ENCODE measurements around the gene ASB8.
"Not testable (repeated sequence)": the region's sequence is repeated elsewhere in the genome, so short reads cannot be mapped to it uniquely, and the experiment has no call there.

ASB8 gene

DNA sequence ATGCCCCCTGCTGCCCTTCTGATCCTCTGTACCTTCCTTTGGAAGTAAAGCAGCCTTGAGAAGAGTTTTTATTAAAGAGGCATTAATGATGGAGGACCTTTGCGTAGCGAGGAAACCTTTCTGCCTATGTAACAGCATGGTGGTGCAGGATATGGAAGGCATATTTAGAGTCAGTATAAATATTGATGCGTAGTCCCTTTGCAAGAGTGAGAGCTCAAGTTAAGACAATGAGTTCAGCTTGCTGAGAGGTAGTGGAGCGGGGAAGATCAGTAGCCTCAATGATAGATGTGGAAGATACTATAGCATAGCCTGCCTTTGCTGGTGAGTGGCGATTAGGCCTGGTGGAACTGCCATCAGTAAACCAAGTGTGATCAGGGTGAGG is 46.0 kb downstream of the ASB8 start:
- H3K27ac ChIP-seq (ENCODE audit: low read length, poor library complexity, severe bottlenecking); H3K23ac ChIP-seq (ENCODE audit: low read length in 2 of 2); H4K8ac ChIP-seq (ENCODE audit: low read length); H2BK12ac ChIP-seq (ENCODE audit: low read length in 2 of 2); H3K9me3 ChIP-seq (ENCODE audit: control insufficient read depth, low read length); H3K4me3 ChIP-seq (ENCODE audit: insufficient read depth in 1 of 2, low read depth in 1 of 2, low read length in 2 of 2); H3K4ac ChIP-seq (ENCODE audit: low read depth in 1 of 2, low read length in 2 of 2); H3K79me1 ChIP-seq (replicated peaks; ENCODE audit: low read length, poor library complexity, severe bottlenecking); H2BK15ac ChIP-seq (ENCODE audit: low read depth, poor library complexity, severe bottlenecking); H3K4me1 ChIP-seq (ENCODE audit: control insufficient read depth, insufficient read depth, low read depth, low read length); H2AK5ac ChIP-seq (ENCODE audit: low read length, severe bottlenecking); H3K14ac ChIP-seq (ENCODE audit: low read length in 2 of 2); H3K36me3 ChIP-seq (ENCODE audit: control insufficient read depth in 1 of 2, insufficient read depth in 2 of 2, low read depth in 1 of 2, low read length in 2 of 2); DNase-seq; H3K9ac ChIP-seq (ENCODE audit: low read length); H2BK5ac ChIP-seq (ENCODE audit: low read depth, low read length, poor library complexity, severe bottlenecking); H2BK120ac ChIP-seq (ENCODE audit: low read depth, low read length); H2AFZ ChIP-seq (ENCODE audit: low read depth, low read length); H3K18ac ChIP-seq (ENCODE audit: low read depth in 1 of 2, low read length in 2 of 2); H4K91ac ChIP-seq (ENCODE audit: low read length); H3K4me2 ChIP-seq (ENCODE audit: low read length, poor library complexity, severe bottlenecking): not testable (repeated sequence)
- 90% methylated on average over 5 of the region's 5 CpGs for WGBS
- H3K27me3 ChIP-seq (ENCODE audit: control insufficient read depth in 1 of 2, insufficient read depth in 1 of 2, low read length in 2 of 2) = peaks cover 7 to 12% of the 10 kb centered on the region in 2 experiments

DNA sequence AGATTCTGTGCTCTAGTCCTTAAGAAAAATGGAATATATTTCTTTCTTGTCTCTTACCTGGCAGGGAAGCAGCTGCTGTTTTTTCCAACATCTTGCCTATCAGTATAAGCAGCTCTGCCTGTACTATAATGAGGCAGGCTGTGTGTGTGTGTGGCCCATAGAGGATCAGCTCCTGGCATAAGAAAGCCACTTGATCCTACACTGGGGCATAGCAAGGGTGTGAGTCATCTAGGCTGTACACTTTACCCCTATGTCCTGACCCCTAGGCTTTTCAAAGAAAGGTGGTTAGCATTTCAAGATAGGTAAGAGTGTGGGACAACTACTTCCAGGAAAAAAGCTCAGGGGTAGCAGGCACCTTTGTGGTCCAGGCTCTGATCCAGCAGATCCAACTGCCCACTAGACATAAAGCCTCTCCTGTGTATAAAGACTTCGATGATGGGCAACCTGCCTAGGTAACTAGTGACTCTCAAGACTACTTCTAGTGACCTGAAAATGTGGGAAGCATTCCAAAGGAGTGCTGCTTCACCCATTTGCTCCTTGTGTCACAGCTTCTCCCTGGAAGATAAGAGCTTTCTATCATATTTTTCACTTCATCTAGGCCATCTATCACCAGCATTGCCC is 46.5 kb downstream of the ASB8 start:
- no peak overlapping the region for H2BK120ac ChIP-seq (ENCODE audit: low read depth, low read length)

DNA sequence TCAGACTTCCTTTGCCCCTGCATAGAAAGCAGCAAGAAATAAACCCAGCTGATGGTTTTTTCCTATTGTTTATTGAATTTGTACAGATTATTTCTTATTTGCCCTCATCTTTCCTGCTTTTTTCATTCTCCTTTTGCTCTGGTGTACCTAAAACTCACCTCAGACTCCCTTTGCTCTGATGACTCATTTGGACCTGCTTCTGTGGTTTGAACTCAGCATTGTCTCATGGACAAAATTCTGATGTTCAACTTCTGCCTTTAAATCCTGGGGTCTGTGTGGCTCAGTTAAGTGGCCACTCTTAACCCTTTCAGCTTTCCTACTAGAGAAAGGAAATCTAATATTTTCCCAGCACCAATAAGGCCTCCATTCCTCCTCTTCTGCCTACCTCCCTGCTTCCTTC is 47.9 kb downstream of the ASB8 start:
- Histone ChIP-seq H3K79me1 (replicated peaks; ENCODE audit: low read length, poor library complexity, severe bottlenecking) (no peaks in the 10 kb centered on the region), H3K36me3 (ENCODE audit: control insufficient read depth in 1 of 2, insufficient read depth in 2 of 2, low read depth in 1 of 2, low read length in 2 of 2) (no peaks in the 10 kb centered on the region), H3K23ac (ENCODE audit: low read length in 2 of 2) (no peak overlapping the region), H3K9ac (ENCODE audit: low read length) (no peak overlapping the region), H3K4me2 (ENCODE audit: low read length, poor library complexity, severe bottlenecking) (no peak overlapping the region), H3K4me3 (ENCODE audit: insufficient read depth in 1 of 2, low read depth in 1 of 2, low read length in 2 of 2) (no peak overlapping the region), H3K14ac (ENCODE audit: low read length in 2 of 2) (no peak overlapping the region), H2BK120ac (ENCODE audit: low read depth, low read length) (no peak overlapping the region), H4K91ac (ENCODE audit: low read length) (no peak overlapping the region), H4K8ac (ENCODE audit: low read length) (no peak overlapping the region), H3K4me1 (ENCODE audit: control insufficient read depth, insufficient read depth, low read depth, low read length) (peaks cover 3% of the 10 kb centered on the region), H2AK5ac (ENCODE audit: low read length, severe bottlenecking) (no peak overlapping the region), H3K27me3 (ENCODE audit: control insufficient read depth in 1 of 2, insufficient read depth in 1 of 2, low read length in 2 of 2) (peaks cover 1 to 11% of the 10 kb centered on the region in 2 experiments), H3K4ac (ENCODE audit: low read depth in 1 of 2, low read length in 2 of 2) (no peak overlapping the region), H2BK15ac (ENCODE audit: low read depth, poor library complexity, severe bottlenecking) (no peak overlapping the region), H2BK5ac (ENCODE audit: low read depth, low read length, poor library complexity, severe bottlenecking) (no peak overlapping the region), H3K9me3 (ENCODE audit: control insufficient read depth, low read length) (no peaks in the 10 kb centered on the region), H2BK12ac (ENCODE audit: low read length in 2 of 2) (no peak overlapping the region), H2AFZ (ENCODE audit: low read depth, low read length) (no peak overlapping the region), H3K18ac (ENCODE audit: low read depth in 1 of 2, low read length in 2 of 2) (no peak overlapping the region), H3K27ac (ENCODE audit: low read length, poor library complexity, severe bottlenecking) (no peak overlapping the region)
- DNase-seq = no peak

More for the DNA sequence above, 46.5 kb downstream of the ASB8 start:
- Histone ChIP-seq H2BK15ac (ENCODE audit: low read depth, poor library complexity, severe bottlenecking) (no peak overlapping the region), H3K79me1 (replicated peaks; ENCODE audit: low read length, poor library complexity, severe bottlenecking) (no peaks in the 10 kb centered on the region), H3K14ac (ENCODE audit: low read length in 2 of 2) (no peak overlapping the region), H3K9ac (ENCODE audit: low read length) (no peak overlapping the region), H4K8ac (ENCODE audit: low read length) (no peak overlapping the region), H3K4me2 (ENCODE audit: low read length, poor library complexity, severe bottlenecking) (no peak overlapping the region), H2BK12ac (ENCODE audit: low read length in 2 of 2) (no peak overlapping the region), H3K27ac (ENCODE audit: low read length, poor library complexity, severe bottlenecking) (no peak overlapping the region), H3K4ac (ENCODE audit: low read depth in 1 of 2, low read length in 2 of 2) (no peak overlapping the region), H4K91ac (ENCODE audit: low read length) (no peak overlapping the region), H3K23ac (ENCODE audit: low read length in 2 of 2) (no peak overlapping the region), H3K27me3 (ENCODE audit: control insufficient read depth in 1 of 2, insufficient read depth in 1 of 2, low read length in 2 of 2) (peaks cover 7 to 12% of the 10 kb centered on the region in 2 experiments), H3K9me3 (ENCODE audit: control insufficient read depth, low read length) (no peaks in the 10 kb centered on the region), H2BK5ac (ENCODE audit: low read depth, low read length, poor library complexity, severe bottlenecking) (no peak overlapping the region), H2AK5ac (ENCODE audit: low read length, severe bottlenecking) (no peak overlapping the region), H3K4me3 (ENCODE audit: insufficient read depth in 1 of 2, low read depth in 1 of 2, low read length in 2 of 2) (no peak overlapping the region), H3K36me3 (ENCODE audit: control insufficient read depth in 1 of 2, insufficient read depth in 2 of 2, low read depth in 1 of 2, low read length in 2 of 2) (no peaks in the 10 kb centered on the region), H3K18ac (ENCODE audit: low read depth in 1 of 2, low read length in 2 of 2) (no peak overlapping the region), H2AFZ (ENCODE audit: low read depth, low read length) (no peak overlapping the region), H3K4me1 (ENCODE audit: control insufficient read depth, insufficient read depth, low read depth, low read length) (peaks cover 2% of the 10 kb centered on the region)
- DNase-seq = no peak
- WGBS = 77% methylated on average over 1 of the region's 1 CpG

DNA sequence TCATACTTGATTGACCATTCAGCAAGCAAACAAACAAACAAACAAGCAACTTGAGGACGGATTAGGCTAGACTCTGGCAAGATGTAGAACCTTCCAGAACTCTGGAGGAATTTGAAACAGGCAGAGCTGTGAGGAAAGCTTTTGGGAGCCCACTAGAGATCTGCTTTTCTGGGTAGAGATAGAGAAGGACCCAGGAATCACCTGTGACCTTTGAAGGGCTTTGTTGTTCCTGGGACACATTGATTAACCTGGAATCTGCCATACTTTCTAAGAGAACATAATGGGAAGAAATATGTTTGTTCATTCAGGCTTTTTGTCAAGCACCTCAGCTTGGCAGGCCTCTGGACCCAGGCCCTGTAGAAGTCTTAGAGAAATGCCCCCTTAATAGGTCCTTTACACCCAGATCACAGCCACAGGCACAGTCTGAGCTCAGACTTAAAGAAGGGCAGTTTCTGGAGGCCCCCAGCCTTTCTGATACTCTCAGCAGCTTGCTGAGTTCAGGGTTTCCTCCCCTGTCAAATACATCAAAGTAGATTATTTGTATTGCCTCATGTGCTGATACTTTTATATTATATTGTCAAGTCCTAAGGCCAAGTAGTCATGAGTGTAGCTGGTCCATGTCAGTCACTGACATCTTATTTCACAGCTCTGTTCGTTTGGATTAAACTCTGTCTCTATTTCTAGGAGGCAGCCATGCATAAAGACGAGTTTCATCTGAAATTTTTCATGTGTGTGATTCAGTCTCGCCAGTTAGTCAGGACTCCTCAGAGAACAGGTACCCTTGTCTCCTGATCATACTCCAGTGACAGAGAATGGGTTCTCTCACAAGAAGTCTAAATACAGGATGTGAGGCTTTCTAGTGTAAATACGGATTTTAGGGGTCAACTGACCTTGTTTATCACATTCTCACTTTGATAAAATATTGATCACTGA is 50.4 kb downstream of the ASB8 start:
- Histone ChIP-seq H3K18ac (ENCODE audit: low read depth in 1 of 2, low read length in 2 of 2) (no peak overlapping the region), H3K79me1 (replicated peaks; ENCODE audit: low read length, poor library complexity, severe bottlenecking) (no peaks in the 10 kb centered on the region), H3K23ac (ENCODE audit: low read length in 2 of 2) (no peak overlapping the region), H2BK15ac (ENCODE audit: low read depth, poor library complexity, severe bottlenecking) (no peak overlapping the region), H3K4ac (ENCODE audit: low read depth in 1 of 2, low read length in 2 of 2) (peak overlapping the region in 1 of 2 experiments; percentile 71), H3K4me3 (ENCODE audit: insufficient read depth in 1 of 2, low read depth in 1 of 2, low read length in 2 of 2) (peak overlapping the region in 1 of 2 experiments; percentile 100), H2AFZ (ENCODE audit: low read depth, low read length) (peak overlapping the region; percentile 1), H2AK5ac (ENCODE audit: low read length, severe bottlenecking) (no peak overlapping the region), H2BK120ac (ENCODE audit: low read depth, low read length) (no peak overlapping the region), H3K9ac (ENCODE audit: low read length) (peak overlapping the region; percentile 99), H2BK5ac (ENCODE audit: low read depth, low read length, poor library complexity, severe bottlenecking) (no peak overlapping the region), H3K36me3 (ENCODE audit: control insufficient read depth in 1 of 2, insufficient read depth in 2 of 2, low read depth in 1 of 2, low read length in 2 of 2) (no peaks in the 10 kb centered on the region), H3K4me1 (ENCODE audit: control insufficient read depth, insufficient read depth, low read depth, low read length) (peaks cover 4% of the 10 kb centered on the region), H4K8ac (ENCODE audit: low read length) (peak overlapping the region; percentile 86), H3K4me2 (ENCODE audit: low read length, poor library complexity, severe bottlenecking) (peak overlapping the region; percentile 80), H3K14ac (ENCODE audit: low read length in 2 of 2) (no peak overlapping the region), H3K27ac (ENCODE audit: low read length, poor library complexity, severe bottlenecking) (peak overlapping the region; percentile 97), H2BK12ac (ENCODE audit: low read length in 2 of 2) (no peak overlapping the region), H3K27me3 (ENCODE audit: control insufficient read depth in 1 of 2, insufficient read depth in 1 of 2, low read length in 2 of 2) (peaks cover 0 to 4% of the 10 kb centered on the region in 2 experiments), H3K9me3 (ENCODE audit: control insufficient read depth, low read length) (no peaks in the 10 kb centered on the region), H4K91ac (ENCODE audit: low read length) (no peak overlapping the region)
- no peak for DNase-seq
- WGBS = 77% methylated on average over 5 of the region's 5 CpGs
